CD4-positive, alpha-beta T cell treated with Interleukin-6 for 4 hours (primary cell): ENCODE measurements around the gene KCNJ1.

Experiments used
- DNase-seq: peaks from one replicate; pipeline ENCODE4 v3.0.0-alpha.2; 2020; ENCODE audit warnings: mixed read lengths

The KCNJ1 gene

DNA sequence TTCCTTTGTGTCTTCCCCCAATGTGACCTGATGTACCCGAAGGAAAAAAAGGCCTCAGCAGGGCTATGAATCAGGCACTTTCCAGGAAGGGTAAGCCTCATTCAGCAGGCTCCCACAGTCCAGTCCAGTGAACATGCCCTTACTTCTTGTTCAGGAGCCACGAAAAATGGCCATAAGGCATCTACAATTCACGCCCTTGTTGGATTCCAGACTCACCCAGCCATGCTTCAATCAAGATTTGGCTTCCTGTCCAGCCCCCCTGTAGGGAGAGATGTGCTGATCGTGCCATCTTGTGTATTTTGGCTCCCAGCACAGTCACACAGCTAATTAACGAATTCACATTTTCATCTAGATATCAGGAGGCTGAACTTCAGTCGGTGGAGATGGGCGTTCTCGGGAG lies 14.1 kb upstream of the KCNJ1 start:
- DNase-seq, result no peak

DNA sequence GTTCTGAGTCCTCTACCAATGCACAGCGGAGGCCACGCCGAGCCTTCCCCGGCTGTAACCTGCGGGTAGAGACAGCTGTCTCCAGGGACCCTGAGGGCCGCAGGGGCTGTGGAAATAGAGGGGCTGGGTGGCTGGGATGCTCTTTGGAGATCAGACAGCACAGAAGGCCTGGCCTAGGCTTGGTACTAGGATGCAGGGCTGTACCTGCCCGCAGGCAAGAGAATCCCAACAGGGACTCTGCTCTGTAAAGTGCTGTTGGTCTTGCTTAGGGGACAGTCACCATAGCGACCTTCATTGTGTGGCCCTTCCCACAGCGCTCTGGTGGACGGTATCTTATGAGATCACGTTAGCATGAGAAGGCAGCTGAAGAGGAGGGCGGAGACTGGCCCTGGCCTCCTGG lies 12.7 kb upstream of the KCNJ1 start:
- no peak for DNase-seq

DNA sequence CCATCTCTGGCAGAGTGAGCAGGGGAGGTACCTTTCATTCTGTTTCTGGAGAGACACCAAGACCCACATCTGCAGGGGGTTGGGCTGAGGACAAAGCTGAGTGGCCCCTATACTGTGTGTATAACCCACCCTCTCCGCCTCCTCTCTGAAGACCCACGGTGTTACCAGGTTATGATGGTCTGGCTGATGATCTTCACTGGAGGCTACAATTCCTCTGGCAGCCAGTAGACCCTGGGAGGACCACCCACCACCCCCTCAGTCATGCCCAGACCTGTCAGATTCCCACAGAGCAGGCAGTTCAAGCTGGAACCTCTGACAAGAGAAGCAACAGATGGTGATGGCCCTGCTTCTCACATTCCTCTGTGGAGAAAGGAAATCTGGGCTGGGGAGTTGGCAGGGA lies 11.4 kb upstream of the KCNJ1 start:
- DNase-seq, result no peak

DNA sequence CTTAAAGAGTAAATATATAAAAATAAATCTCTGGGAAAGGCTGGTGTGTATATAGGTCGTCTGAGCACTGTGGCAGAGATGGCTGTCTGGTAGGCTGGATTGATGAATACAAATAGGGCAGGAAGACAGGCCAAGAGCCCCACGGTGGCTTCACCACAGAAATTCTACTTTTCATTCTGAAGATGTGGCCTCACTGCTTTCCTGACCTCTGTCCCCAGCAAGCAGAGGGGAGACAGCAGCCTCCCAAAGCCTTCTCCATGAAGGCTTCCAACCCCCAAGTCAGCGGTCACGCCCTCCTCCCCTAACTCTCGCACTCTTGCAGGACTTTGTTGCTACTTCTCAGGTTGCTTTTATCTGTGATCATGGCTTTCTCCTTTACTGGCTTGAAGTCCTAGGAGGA lies 10.6 kb upstream of the KCNJ1 start:
- no peak for DNase-seq

DNA sequence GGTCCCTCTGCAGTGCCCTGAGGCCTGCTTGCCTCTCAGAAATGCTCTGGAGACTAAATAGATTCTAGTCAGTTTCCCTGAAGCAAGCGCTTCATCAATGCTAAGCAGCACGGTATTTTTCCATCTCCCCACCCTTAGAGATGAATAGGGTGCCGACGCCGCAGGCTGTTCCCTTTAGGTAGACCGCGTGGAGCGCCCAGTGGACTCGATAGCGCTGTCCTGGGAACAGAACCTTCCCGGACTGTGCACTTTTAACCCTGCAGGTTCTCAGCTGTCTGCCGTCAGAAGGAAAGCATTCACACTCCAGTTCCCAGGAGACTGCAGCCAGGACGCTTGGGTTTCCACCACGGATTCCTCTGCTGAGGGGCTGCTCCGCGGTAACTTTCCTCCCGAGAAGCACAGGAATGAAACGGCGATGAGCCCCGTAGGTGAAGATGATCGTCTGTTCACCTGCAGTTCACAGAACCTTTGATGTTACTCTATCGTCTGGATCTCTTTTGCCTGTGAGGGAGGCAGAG lies 9.1 kb upstream of the KCNJ1 start:
- no peak for DNase-seq

DNA sequence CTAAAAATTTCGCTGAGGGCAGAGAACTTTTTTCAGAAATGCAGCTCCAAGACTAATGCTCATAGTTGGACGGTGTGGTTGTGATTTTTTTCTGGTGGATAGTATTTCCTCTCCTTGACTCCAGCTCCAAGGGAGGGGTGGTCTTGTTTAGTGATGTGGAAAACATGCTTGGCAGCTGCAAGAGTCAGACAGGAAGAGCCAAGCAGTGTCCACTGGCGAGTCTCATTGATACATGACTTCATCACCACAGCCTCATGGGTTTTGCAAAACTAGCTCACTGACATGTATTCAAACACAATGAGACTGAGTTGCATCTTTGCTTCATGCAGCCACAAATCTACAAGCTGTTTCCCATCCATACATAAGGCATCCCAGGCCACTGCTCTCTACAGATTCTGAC lies 7.3 kb upstream of the KCNJ1 start:
- no peak for DNase-seq

DNA sequence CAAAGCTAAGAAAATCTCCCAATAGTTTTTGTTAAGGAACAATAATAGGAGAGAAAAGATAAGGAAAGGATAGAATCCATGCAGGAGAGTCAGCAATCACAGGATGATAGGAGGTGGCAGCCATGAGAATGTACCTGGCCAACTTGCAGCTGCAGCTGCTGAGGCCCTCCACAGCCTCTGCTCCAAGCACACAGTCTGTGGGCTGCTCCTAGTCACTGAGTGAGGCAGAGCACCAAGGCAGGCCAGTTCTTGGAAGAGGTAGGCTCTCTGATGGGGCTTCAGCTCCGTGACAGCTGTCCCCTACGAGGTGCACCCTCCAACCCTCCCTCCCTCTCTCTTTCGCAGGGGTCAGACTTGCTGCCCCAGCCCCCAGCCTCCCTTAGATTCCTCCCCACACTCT lies 5.5 kb upstream of the KCNJ1 start:
- no peak for DNase-seq

DNA sequence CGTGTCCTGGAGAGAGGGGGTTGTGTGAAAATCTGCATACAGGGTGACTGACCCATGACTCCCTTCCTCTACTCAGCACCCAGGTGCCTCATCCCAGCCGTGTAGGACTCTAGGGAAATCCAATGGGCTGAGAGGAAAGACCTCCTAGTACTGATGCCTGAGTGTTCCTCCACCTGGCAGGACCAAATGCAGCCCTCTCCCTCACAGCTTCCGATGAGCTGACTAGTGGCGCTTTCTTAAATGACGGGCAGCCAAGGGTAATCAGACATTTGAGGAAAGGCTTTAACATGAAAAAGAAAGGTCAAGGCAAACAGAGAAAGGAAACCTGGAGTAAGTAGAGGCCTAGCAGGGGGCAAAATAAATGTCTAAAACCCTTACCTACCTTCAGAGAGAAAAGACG lies 5.0 kb upstream of the KCNJ1 start:
- DNase-seq, result no peak

DNA sequence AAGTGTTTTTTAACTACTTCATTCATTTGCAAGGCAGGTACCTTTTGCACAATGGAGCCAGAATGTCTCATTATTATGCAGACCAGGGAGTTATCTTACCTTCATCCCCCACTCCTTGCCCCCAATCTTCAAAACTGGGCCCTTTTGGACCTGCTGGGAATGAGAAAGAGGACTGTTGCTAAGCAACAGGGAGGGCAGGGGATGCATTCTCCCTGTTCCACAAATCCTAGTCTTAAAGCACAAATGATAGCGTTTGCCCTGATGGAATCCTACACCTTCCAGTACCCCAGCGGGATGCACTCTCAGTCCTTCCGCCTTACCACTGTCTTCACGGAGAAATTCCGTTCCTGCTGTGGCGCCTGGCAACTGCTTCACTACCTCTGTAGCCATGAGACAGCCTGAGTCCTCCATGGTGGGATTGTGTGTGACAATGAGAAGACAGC lies 4.1 kb upstream of the KCNJ1 start:
- no peak for DNase-seq

DNA sequence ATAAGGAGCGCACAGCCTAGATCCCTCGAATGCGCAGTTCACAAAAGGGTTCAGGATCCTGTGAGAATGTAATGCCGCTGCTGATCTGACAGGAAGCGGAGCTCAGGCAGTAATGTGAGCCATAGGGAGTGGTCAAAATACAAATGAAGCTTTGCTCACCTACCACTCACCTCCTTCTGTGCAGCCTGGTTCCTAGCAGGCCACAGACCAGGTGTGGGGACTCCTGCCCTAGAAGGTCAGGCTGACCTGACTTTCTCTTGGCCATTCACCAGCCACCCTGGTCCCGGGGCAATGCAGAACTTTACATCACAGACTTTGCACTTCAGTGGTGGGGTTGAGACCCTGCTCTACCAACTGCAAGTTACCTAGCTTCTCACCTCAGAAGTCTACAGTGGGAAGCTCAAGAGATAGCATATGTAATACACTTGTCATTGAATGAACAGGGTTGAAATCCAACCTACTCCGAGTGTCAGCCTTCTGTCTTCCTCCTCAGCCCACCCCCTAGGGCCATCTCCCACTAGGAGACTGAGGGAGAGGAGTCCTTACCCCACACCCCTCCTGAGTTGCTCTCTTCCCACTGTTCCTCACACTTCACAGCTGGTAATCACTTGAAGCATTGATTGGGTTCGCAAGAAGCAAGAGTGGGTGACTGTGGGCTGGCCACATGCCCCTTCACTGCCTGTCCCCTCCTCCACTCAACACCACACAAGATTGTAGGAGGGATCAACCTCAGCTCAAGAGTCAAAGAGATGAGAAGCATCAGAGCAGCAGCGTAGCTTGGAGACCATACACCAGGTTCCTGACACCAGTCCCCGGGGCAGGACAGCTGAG lies 2.0 kb upstream of the KCNJ1 start:
- peak; percentile 9 for DNase-seq

DNA sequence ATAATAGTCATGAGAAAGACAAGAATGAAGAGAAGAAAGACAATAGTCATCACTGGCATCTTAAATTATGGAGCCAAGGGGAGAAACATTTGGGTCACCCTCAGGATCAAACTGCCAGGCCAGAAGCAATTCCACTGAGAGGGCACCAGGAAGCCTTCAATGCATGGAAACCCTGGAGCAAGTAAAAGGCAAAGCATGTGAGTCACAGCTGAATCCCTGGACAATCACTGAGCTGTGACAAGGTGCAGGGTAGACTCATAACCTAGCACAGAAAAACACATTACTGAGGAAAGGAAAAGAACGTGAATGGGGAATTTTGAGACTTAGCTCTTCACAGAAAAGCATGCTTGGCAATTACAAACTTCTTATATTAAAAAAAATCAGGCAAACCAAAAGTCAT lies 1.6 kb downstream of the KCNJ1 start:
- DNase-seq, result no peak

DNA sequence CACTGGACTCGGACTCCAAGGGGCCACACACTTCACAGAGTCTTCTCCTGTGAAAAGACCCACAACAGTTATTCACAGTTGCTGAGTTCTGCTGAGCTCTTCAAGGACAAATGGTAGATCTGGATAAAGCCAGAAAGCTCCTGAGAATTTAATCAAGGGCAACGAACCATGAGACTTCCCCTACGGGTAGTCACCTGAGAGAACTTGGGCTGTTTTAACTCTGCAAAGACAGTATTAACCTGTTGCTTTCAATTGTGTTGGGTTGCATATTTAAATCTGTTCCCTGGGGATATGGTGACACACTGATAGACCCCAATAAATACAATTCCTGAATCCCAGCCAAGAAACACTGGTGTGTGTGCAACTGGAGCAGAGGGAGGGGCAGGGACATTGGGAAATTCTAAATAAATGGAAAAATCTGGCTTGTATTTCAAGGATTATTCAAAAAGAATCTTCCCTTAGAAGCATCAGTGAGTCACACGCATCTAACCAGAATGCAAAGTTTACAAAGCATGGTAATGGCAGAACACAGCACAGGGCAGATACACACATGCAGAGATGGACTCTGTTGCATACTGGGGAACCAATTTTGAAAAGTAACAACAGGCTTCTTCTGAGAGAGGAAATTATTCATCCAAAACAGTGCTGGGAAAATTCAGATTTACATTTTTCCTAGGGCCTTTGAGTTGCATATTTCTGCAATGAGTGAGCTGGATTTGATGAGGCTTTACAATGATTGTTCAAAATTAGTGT lies 4.0 kb downstream of the KCNJ1 start:
- DNase-seq, result no peak

DNA sequence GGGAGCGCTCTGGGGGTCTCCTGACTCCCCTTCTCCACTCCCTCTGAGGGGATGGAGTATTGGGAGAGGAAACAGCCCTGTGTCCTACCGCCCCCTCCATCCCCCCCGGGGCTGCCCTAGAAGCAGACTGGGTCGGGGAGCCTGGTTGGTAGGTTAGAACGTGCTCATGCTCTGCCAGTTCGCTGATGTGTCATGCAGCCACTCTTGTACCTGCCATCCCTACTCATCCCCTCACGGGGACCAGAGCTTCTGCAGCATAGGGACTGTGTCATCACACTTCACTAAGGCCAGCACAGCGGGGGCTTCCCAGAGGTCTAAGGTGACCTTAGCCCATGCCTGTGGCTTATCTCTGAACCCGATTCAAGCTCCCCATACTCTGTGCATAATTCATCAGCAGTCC lies 4.7 kb downstream of the KCNJ1 start:
- no peak for DNase-seq

DNA sequence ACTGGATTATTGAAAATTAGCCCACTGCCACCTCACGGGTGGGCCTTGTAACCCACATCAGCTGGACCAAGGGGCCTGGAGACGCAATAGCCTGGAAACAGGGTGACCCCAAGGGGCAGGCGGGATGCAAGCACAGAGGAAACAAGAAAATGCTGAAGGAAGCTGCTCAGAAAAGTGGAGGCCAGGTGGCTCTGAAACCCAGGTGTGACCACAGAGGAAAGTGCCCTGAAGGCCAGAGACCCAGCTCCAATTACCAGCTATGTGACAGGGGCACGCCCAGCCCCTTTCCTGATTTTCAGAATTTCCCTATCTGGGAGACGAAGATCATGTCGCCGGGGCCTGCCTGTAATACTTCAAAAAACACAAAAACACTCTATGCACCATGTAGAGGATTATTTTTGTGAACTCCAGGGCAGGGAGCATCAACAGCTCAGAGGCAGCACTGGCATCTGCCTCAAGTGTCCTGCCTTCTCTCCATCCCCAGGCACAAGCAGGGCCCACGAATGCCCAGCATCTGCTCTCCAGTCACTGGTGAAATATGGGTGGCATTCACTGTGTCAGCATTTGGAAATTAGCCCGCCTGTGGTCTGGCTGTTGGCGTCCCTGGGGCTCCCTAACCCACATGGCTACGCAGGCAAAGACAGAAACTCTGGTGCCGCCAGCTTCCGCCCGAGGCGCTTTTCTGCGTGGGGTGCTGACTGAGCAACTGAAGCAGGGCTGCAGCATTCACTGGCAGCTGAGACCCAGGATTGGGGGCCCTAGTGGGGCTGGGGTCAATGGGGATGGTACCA lies 6.3 kb downstream of the KCNJ1 start:
- DNase-seq, result no peak

DNA sequence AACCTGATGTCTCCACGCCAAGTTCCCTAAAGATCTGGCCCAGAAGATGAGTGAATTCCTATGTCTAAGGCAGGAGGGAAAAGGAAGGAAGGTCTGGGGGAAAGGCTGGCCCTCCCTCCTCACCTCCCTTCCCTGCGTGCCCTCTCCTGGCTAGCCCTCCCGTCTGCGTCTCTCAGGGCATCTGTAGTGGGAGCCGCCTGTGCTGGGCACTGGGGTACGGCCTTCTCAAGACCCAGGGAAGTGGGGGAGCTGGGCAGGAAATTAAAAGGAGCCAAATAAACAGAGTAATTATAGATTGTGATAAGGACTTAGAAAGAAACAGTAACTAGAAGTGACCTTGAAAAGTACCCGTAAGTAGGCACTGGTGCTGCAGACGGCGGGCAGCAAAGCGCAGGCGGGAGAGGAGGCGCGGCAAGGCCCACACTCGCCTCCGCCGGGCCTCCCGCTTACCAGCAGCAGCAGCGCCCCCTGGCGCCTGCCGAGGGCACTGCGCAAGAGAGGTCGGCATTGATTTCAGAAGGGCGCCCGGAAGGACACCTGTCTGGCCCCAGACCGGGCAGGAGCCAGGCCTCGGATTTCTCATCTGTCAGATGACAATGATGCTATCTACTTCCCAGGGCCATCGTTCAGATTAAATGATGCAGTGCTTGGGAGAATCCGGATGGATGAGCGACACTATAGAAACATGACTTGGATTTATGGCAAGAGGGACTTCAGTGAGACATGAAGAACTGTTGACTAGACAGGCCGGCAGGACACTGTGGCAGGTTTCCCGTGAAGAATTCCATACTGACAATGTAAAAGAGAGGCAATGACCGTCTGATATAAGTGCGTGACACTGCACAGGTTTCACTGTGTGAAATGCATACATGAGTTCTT lies 7.3 kb downstream of the KCNJ1 start:
- DNase-seq, result peak; percentile 83

DNA sequence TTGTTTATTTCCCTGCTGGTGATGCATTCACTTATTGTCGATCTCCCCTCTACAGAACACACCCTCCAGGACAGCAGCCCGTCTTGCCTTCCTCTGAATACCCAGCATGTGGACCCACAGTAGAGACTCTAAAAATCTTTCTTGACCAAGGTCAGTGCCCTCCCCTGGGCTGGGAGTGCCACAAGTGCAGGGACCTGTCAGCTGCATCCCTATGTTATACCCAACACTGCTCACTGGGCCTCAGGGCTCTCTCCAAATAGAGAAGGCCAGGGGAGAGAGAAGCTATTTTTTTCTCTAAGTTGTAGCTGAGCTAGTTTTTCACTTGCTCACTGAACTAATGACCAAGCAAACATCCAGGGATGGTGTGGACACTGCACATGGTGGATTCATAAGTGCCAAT lies 9.8 kb downstream of the KCNJ1 start:
- no peak for DNase-seq

DNA sequence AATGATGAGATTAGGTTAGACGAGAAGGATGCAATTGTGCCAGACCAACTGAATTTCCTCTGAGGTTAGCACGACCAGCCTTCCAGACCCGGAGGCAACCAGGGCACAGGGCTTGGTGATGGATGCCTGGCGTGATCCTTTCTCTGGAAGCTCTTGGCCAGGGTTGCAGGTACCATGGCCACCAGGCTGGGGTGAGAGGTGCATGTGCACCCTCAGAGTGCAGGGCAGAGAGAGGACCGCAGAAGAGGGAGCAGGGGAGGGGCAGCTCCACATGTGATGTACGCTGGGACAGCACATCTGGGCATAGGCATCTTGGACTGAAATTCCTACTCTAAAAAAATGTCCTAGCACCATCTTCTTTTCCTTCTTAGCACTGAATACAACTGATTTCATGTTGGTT lies 10.9 kb downstream of the KCNJ1 start:
- no peak for DNase-seq

DNA sequence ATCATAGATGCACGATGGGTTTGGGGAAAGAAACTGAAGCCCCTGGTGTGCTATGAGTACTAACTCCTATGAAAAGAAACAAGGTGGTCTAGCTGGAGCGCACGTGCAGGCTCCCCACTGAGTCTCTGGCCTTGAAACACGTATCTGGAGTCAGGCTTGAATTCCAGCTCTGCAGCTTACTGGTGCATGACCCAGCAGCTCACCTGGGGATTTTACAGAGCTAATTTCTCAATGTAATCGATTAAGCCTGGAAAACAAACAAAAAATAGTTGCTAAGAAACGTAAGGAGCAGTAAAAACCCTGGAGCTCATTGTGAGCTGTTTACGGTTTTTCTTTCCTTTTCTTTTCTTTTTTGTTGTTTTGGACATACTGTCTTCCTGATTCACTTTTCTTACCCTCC lies 12.3 kb downstream of the KCNJ1 start:
- no peak for DNase-seq

DNA sequence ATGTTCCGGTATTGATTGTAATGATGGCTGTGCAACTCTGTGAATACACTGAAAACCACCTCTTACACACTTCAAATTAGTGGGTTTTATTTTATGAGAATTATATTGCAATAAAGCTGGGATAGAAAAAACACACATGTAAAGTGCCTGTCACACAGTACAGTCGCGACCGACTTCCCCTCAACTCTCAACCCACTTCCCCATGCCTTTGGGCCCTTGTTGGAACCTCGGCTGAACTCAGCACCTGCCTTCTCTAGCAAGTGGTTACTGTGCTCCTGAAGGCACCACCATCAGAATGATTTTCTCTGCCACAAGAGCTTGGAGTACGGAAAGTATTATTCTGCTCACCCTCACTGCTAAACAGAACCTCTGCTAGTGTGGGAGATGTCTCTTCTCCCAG lies 13.5 kb downstream of the KCNJ1 start:
- DNase-seq, result no peak

DNA sequence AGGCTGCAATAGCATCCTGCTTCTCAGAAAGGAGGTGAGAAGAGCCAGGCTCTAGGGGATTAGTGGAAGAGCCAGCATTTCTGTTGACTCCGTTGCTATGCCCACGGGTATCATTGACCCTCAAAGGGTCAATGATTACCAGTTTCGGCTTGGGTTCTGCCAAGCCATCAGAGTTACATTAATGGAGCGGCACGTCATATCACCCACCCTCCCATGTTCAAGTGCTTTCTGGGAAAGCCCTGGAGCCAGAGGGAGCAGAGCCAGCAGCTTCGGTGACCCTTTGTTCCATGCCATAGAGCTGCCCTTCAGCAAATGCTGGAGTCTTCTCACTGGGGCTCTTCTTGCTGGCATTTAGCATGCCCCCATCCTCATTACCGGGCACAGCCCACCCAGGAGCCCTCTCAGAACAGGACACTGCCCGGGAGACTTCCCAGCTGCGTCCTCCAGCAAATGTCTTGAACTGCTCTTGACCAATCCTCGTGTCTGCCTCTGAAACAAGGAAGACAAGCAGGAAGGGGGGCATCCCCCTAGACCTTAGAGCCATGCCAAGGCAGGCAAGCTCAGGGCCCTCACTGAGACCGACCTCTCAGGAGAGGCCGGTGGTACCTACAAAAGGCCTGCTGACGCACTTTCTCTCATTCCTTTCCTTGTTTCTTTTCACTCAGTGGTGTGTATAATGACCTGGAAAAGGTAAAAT lies 14.6 kb downstream of the KCNJ1 start:
- DNase-seq, result no peak

DNA sequence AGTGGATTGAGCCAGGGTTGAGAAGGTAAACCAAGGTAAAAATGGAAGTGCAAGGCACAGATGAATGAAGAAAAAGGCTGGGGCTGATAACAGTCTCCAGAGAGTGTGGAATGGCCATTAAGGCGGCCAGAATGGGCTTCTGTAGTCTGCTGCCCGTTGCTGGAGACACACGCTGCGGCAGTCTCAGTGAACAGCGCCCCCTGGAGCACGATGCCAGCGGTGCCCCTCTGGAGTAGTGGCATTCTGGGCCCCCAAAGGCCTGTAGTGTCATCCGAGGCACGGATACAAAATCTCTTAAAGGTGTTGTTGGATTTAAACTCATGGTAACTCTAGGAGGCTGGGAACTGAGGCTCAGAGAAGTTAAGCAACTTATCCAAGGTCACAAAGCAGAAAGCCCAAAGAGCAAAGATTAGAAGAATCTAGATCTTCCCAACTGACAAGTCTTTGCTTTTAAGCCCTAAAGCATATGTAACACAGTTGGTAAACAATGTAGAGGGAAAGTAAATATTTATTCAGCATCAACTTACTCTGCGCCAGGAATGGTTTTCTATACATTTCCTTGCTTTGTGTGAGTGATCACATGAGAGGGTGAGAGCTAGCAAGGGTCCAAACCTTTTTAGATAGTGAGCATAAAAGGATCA lies 18.2 kb downstream of the KCNJ1 start:
- DNase-seq, result peak; percentile 71
